ENCODE data around the gene TEX48.

The TEX48 gene

DNA sequence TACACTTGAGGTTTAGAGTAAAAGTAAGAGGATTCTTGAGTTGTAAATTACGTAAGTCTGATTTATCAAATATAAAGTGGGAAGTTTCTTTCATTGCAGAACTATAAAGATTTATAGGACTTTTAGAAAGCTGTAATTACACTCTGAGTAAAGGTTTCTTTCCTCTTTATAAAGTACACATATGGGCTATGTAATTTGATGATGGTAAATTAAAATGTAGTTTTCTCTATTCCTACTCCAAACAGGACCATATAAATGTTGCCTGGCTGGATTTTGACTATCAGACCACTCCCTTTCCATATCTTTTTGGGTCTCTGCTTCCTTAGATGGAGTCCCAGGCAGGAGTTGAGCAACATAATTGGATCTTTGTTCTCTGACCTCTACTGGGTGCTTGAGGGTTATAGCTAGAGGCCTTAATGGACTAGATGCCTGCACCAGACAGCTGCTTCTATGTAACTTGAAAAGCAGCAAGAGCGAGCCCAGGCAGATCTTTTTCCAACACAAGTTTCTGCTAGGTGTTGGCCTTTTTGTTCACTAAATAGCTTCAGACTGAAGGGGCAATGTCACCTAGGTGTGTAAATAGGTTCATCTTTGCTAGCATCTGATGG is 11.4 kb upstream of the TEX48 start:
- DNase-seq, result no peak

DNA sequence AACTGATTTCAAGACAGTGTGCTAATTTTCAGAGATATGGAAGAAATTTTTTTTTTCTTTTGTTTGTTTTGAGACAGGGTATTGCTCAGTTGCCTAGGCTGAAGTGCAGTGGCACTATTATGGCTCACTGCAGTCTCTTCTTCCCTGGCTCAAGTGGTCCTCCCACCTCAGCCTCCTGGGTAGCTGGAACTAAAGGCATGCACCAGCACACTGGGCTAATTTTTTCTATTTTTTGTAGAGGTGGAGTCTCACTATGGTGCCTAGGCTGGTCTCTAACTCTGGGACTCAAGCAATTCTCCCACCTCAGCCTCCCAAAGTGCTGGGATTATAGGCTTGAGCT is 9.9 kb upstream of the TEX48 start:
- no peak for DNase-seq

DNA sequence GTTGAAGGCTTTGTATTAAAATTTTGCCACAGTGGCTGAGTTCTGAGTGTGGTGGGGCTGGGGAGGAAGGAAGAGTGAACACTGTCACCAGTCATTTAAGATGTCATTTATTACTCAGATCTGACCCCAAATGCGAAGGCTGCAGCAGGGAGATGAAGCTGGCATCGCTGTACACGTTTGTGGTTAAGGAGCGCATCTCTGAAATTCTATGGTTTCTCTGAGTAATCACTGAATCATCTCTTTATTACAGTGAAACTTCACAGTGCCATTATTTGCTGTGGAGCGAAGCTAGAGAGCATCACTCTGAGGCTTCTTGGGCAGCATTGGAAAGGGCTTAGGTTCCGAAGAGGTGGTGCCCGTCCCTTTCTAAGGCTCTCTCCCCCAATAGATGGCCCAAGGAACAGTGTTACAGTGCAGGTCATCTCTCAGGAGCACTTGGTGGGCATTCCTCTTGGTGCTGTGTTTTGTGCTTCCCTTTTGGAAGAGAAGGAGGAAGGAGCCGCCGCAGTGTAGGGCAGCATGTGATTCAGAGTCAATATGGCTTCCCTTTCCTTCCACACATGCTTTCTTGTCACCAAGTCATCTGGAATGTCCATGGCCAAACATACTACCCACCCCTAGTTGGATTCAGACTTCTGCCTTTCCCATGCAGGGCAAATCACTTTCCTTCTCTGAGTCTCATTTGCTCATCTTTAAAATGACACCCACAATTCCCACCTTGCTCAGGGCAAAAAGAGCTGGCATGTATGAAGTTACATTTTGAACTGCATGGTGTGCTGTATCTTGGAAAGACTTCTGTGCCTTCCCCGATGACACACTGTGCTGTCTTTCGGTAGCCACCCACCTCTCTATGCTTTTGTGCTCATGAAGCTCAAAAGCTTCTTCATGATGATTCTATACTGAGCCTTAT is 9.3 kb upstream of the TEX48 start:
- no peak for DNase-seq

DNA sequence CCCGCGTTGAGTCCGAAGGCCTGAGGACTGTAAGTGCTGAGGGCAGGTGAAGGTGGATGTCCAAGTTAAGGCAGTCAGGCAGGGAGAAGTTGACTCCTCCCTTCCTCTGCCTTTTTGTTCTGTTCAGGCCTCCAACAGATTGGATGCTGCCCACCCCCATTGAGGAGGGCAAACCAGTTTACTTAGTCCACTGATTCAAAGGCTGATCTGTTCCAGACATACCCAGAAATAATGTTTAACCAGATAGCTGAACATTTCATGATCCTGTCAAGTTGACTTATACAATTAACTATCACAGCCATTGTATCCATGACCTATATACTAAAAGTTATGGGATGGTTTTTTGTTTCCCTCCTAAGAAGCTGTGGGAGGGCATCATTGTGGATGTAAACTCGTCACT is 8.3 kb upstream of the TEX48 start:
- DNase-seq, result no peak

DNA sequence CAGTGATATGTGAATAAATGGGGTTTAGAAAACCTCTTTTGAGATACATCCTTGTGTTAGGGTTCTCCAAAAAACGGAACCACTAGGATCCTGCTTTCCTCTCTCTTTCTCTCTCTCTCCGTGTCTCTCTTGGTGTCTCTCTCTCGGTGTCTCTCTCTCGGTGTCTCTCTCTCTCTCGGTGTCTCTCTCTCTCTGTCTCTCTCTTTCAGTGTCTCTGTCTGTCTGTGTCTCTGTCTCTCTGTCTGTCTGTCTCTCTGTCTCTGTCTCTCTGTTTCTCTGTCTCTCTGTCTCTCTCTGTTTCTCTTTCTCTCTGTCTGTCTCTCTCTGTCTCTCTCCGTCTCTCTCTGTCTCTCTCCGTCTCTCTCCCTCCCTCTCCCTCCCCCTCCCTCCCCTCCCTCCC is 7.8 kb upstream of the TEX48 start:
- no peak for DNase-seq

DNA sequence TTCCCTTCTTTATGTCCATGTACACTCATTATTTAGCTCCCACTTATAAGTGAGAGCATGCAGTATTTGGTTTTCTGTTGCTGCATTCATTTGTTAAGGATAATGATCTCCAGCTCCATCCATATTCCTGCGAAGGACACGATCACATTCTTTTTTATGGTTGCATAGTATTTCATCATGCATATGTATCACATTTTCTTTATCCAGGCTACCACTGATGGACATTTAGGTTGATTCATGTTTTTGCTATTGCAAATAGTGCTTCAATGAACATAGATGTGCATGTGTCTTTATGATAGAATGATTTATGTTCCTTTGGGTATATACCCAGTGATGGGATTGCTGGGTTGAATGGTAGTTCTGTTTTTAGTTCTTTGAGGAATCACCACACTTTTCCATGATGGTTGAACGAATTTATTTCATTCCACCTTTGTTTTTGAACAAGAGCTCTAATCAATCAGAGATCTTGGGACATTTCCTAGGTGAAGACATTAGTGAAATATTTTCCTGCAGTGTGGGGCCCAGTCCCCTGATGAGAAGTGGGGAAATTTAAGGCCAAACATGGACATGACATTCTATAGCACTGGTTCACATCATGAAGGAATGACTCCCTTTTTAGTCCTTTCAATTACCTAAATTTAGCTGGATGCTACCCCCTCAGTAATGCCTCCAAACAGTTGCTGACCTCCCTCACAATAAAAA is 7.1 kb upstream of the TEX48 start:
- DNase-seq, result no peak

DNA sequence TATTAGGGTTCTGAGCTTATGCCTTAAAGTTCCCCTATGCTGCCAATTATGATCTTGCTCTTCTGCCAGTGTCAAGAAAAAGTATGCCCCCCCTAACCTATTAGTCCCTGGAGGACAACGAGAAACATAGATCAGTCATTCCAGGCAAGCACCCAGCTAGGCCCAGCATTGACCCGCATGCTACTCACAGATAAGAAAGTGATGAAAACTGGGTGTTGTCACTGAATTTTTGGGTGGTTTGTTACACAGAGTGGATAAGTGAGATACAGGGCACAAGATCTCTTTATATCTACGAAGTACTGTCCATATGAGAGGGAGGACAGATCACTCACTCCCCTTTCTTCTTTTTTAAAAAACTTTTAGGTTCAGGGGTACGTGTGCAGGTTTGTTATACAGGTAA is 6.4 kb upstream of the TEX48 start:
- DNase-seq, result no peak

DNA sequence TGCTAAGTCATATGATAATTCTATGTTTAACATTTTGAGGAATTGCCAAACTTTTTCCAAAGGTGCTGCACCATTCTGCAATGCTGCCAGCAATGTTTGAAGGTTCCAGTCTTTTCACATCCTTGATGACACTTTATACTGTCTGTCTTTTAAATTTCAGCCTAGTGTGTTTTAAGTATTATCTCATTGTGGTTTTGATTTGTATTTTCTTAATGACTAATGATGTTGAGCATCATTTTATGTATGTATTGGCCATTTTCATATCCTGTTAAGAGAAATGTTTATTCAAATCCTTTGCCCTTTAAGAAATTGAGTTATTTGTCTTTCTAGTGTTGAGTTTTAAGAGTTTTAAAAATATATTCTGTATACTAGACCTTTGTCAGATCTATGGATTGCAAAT is 5.0 kb upstream of the TEX48 start:
- DNase-seq, result no peak

DNA sequence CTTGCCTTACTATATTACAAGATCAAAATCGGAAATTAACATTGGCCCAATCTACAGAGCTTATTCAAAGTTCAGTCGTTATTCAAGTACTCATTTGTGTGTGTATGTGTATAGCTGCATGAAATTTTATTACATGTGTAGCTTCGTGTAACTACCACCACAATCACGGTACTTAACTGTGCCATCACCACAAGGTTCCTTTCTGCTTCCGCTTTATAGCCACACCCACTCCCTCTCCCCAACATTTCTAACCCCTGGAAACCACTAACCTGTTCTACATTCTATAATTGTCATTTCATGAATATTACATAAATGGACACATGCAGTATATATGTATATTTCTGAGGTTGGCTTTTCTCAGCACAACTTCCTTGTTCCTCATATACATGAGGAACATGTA is 4.0 kb upstream of the TEX48 start:
- no peak for DNase-seq

DNA sequence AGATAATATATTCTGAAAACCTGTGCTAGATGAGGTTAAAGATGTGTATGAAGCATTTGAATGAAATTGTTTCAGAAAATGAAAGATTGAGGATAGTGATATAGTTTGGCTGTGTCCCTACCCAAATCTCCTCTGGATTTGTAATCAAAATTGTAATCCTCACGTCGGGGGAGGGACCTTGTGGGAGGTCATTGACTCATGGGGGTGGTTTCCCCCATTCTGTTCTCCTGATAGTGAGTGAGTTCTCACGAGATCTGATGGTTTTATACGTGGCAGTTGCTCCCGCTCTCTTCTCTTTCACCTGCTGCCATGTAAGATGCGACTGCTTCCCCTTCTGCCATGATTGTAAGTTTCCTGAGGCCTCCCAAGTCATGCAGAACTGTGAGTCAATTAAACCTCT is 2.0 kb upstream of the TEX48 start:
- no peak for DNase-seq

DNA sequence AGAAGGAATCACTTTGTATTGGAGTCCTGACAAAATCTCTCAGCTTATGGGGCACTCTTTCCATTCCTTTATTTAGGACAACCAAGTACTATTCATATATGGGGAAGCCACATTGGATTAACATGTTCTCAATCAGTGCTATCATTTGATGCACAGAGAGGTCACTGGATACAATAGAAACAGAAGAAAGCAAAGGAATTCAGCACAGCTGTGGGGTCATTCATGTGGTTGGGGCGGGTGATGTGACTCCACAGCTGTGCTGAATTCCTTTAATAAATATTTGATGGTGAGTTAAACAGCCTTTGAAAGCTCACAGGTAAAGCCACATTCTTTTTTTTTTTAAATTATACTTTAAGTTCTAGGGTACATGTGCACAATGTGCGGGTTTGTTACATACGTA is 854 bp upstream of the TEX48 start:
- no peak for DNase-seq

DNA sequence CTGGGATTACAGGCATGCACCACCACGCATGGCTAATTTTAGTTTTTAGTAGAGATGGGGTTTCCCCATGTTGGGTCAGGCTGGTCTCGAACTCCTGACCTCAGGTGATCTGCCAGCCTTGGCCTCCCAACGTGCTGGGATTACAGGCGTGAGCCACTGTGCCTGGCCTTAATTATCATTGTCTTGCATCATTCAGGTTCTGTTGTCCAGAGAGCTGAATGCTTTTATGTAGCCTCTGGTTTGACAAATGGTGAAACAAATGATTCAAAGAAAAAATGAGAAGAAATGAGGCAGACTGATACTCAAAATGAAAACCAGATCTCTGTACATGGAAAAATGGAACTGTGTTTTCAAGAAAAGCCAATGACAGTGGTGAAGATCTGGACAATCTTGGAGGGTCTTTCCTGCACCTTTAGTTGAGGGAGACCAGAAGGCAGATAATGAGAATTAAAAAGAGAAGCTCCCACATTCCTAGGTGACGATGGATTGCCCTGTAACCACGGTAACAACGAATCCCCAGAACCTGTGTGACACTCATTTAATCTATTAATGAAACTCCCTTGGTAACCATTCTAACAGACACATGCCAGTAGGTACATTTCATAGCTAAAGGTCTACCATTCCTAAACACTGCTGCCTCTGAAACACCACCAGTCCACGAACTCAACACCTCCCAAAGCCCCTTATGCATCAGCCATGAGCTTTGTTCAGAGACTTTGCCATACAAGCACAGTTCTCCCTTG is 1.6 kb downstream of the TEX48 start:
- no peak for DNase-seq

DNA sequence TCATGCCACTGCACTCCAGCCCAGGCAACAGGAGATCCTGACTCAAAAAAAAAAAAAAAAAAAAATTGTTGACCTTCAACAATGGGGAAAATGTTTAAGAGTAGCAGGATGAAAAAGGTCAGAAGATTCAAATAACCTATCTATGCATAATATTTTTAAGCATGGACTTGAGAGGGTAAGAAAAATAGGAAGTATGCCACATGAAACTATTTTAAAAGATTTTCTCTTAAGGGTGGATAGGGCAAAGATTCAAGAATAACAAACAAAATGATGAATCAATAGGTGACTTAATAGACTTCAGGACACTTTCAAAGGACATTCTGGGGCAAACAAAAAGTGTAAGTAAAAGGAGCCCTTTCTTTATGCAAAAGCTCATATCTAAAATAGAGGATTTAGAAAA is 3.2 kb downstream of the TEX48 start:
- DNase-seq, result no peak

DNA sequence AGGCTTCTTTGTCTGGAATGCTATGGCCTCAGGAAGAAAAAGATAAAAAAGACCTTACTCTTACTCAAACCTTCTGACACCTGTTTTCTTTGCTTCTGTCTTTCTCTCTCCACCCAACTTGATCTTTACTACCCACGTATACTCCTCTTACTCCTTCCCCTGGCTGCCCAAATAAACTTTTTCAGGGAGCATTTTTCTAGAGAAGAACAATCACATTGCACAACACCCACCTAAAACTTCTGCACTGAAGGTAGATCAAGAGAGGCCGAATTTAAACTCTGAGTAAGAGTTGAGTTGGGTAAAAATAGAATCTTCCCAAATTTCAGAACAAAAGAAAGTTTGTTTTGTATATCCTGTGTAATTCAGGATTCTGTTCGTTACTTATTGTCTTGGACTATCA is 3.9 kb downstream of the TEX48 start:
- DNase-seq, result no peak

DNA sequence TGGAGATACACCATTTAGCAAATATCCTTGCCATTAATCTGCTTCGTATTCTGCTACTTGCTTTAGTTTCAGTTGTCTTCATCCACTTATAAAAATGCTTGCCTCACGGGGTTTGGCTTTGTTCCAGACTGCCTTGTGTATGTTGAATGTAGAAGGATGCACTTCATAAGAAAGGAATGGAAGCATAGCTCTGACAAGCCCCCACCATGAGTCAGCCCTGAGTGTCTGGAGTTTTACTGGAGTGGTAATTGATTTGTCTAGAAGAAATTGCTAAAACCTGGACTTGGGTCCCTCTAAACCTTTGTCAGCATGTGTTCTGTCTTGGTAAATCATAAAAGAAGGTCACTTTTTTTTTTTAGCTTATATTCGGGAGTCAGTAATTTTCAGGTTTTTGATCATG is 4.6 kb downstream of the TEX48 start:
- DNase-seq, result peak; percentile 42

DNA sequence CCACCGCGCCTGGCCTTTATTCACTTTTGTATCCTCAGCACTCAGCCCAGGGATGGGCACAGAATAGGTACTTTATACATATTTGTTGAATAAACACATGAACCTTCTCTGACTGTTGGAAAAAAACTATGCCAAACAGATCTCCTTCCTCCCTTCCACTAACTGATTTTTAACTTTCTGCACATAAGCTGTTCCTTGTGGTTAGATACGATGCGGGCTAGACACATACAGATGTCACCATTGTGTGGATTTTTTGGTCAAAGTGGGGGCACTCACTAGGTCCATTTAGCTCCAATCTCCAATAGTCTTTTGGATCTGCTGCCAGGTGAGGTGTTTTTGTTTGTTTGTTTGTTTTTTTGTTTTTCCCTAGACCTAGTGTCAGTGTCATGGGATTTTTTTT is 5.1 kb downstream of the TEX48 start:
- no peak for DNase-seq

DNA sequence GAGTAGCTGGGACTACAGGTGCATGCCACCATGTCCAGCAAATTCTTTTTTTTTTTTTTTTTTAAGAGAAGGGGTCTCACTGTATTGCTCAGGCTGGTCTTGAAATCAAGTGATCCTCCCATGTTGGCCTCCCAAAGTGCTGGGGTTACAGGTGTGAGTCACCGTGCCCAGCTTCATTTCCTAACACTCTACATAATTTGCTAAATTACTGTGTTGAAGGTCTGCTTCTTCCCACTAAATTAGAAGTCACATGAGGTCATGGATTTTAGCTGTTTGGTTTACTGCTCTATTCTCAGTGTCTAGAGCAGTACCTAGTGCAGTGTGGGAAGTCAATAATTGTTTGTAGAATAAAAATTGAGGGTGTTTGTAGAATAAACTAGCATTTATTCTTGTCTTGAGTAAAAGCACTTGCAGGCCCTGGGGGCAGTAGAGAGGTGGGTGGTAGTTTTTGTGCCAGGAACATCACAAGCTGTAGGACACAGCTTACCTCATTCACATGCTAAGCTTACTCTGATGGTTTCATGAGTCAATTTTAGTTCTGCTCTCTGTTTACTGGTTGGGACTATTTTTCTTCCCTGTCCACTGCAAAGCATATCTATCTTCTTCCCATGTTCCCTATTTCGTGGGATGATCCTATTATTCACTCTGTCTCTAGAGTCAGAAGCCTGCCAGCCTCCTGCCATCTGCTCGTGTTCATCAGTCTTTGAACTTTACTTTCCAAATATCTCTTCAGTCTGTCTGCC is 7.0 kb downstream of the TEX48 start:
- DNase-seq, result no peak

DNA sequence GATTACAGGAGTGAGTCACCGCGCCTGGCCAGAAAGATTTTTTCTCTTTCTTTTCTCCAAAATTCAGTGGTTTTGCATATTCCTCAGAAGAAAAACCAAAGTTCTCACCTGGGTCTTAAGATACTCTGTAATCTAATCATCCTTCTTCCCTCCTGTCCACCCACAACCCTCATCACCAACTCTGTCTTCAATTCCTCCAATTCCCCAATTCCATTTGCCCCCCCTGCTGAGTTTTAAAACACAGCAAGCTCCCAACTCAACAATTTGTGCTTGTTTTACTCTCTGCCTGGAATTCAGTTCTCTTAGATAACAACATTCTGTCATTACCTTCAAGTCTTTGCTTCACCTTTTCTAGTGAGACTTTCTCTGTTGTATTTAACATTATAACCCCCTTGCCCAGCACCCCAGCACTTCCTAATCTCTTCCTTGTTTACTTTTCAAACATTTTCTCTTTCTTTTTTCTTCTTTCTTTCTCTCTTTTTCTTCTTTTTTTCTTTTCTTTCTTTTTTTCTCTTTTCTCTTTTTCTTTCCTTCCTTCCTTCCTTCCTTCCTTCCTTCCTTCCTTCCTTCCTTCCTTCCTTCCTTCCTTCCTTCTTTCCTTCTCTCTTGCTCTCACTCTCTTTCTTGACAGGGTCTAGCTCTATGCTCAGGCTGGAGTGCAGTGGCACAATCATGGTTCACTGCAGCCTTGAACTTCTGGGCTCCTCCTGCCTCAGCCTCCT is 7.8 kb downstream of the TEX48 start:
- no peak for DNase-seq

DNA sequence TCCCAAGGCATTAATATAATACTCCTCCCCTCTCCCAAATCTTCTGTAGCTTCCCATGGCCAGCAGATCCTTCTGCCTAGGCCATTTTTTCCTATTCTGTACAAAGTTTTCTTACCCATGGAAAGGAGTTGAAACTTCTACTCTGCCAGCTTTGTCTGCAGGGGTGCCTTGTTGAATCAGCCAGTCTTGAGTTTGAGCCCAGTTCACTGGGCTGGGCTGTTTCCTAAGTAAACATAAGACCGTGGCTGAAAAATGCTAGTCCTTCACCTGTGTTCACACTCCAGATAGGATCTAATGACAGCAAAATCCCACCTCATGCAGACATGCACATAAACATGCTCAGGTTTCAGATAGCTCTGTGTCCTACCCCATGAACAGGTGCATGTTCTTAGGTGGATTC is 10.4 kb downstream of the TEX48 start:
- no peak for DNase-seq

DNA sequence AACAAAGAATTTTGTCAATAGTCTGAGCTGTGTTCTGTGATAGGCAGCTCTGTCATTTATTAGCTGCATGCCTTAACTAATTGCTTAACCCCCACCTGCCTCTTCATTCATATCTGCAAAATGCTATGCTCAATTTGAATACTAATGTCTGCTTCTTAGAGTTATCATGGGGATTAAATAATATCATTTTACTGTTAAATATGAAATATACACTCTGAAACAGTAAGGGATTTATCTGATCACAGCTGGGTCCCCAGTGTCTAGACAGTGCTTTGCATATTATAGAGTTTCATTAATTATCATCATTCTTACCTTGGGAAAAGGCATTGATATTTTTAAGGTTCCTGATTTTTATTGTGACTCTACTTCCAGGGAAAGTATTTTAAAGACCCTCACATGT is 12.0 kb downstream of the TEX48 start:
- no peak for DNase-seq

DNA sequence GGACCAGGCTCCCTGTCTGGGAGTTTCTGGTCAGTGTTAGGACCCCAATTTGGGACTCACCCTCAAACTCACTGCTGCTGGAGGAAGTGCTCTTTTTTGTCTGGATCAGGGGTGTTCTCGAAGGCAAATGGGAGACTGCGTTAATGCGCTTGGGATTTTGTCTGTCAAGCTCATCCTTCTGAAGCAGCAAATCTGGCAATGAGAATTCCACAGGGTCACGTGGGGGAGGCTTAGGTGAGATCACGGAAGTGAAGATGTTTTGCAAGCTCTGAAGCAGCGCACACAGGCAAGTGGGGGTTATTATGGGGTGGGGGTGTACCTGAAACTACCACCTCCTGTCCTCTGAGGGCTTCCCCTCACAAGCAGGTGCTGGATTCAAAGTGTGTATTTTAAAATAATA is 13.8 kb downstream of the TEX48 start:
- no peak for DNase-seq

DNA sequence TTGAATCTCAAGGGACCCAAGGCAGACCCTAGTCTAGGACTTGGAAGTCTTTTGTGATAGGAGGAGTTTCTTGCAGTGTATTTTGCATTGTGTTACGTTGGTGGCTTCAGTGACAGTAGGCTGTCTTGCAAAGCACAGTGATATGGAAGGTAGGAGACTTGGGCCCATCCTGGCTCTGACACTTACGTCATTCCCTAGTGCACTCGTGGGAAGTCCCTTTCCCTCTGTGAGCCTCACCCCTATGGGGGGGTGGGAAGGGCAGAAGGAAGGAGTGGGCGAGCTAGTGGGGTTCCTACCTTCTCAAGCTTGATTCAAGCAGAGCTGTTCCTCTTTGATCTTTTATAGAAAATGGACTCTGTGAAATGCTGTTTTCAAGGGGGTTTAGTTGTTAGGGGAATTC is 15.1 kb downstream of the TEX48 start:
- no peak for DNase-seq

All from NCI-H1436 (cell line).